ENCODE results near the gene COX6B1.

The COX6B1 gene

DNA sequence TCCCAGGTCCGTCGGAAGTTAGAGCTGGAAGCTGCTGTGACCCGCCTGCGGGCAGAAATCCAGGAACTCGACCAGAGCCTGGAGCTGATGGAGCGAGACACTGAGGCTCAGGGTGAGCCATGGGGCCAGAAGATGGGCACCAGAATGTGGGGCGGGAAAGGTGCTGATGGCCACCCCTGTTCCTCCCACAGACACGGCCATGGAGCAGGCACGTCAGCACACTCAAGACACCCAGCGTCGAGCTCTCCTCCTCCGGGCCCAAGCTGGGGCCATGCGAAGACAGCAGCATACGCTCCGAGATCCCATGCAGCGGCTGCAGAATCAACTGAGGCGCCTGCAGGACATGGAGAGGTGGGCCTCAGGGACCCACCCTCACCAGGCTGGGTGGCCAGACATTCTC lies 33.1 kb upstream of the COX6B1 start:
- Histone ChIP-seq H3K9me3 (ENCODE audit: control insufficient read depth, insufficient read depth, low read length) (no peaks in the 10 kb centered on the region), H3K27ac (ENCODE audit: low read length) (no peak overlapping the region), H3K36me3 (ENCODE audit: control insufficient read depth, insufficient read depth, low read length) (peaks cover 8% of the 10 kb centered on the region), H3K4me3 (ENCODE audit: low read length) (no peak overlapping the region), H3K4me1 (ENCODE audit: control insufficient read depth, insufficient read depth, low read length) (no peaks in the 10 kb centered on the region), H3K27me3 (ENCODE audit: control insufficient read depth, insufficient read depth, low read length) (no peaks in the 10 kb centered on the region)
- DNase-seq (ENCODE audit: low read depth, low spot score): no peak
- no CpG with 5 or more reads among the region's 17 CpGs for WGBS (ENCODE audit: insufficient coverage, insufficient read length)

DNA sequence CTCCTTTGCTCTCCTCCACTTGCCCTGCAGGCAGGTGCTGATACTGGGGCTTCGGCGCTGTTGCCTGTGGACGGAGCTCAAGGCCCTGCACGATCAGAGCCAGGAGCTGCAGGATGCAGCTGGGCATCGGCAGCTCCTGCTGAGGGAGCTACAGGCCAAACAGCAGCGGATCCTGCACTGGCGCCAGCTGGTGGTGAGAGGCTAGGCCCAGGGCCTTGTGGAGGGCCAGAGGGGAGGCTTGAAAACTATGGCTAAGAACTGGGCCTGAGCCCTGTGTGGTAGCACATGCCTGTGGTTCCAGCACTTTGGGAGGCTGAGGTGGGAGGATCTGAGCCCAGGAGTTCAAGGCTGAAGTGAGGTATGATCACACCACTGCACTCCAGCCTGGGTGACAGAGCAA lies 29.3 kb upstream of the COX6B1 start:
- Histone ChIP-seq H3K27ac (ENCODE audit: low read length) (no peak overlapping the region), H3K4me3 (ENCODE audit: low read length) (no peak overlapping the region), H3K36me3 (ENCODE audit: control insufficient read depth, insufficient read depth, low read length) (peaks cover 15% of the 10 kb centered on the region), H3K4me1 (ENCODE audit: control insufficient read depth, insufficient read depth, low read length) (no peaks in the 10 kb centered on the region), H3K27me3 (ENCODE audit: control insufficient read depth, insufficient read depth, low read length) (no peaks in the 10 kb centered on the region), H3K9me3 (ENCODE audit: control insufficient read depth, insufficient read depth, low read length) (no peaks in the 10 kb centered on the region)
- no CpG with 5 or more reads among the region's 7 CpGs for WGBS (ENCODE audit: insufficient coverage, insufficient read length)
- DNase-seq (ENCODE audit: low read depth, low spot score): no peak

DNA sequence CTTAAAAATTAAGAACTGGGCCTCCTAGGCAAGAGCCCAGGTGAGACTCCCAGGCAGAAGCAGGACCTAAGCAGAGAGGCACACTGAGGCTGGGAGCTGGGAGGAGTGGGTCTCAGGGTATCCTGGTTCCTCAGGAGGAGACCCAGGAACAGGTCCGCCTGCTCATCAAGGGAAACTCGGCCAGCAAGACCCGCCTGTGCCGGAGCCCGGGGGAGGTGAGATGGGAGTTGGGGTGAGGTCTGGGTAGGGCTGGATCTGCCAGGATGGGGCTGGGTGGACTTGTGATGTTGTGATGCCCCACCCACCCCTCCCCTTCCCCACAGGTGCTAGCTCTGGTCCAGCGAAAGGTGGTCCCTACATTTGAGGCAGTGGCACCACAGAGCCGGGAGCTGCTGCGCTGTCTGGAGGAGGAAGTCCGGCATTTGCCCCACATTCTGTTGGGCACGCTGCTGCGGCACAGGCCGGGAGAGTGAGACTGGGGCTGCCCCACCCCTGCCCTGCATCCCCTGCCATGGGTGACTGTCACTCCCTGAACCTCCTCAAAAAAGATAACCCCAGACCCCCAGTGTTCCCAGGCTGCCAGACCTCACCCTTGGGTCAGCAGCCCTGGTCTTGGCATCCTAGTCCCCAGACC lies 28.7 kb upstream of the COX6B1 start:
- DNase-seq (ENCODE audit: low read depth, low spot score): no peak
- no peaks in the 10 kb centered on the region for H3K9me3 ChIP-seq (ENCODE audit: control insufficient read depth, insufficient read depth, low read length)
- no peak overlapping the region for H3K4me3 ChIP-seq (ENCODE audit: low read length)
- no peaks in the 10 kb centered on the region for H3K27me3 ChIP-seq (ENCODE audit: control insufficient read depth, insufficient read depth, low read length)
- no peaks in the 10 kb centered on the region for H3K4me1 ChIP-seq (ENCODE audit: control insufficient read depth, insufficient read depth, low read length)
- peaks cover 15% of the 10 kb centered on the region for H3K36me3 ChIP-seq (ENCODE audit: control insufficient read depth, insufficient read depth, low read length)
- no CpG with 5 or more reads among the region's 12 CpGs for WGBS (ENCODE audit: insufficient coverage, insufficient read length)
- no peak overlapping the region for H3K27ac ChIP-seq (ENCODE audit: low read length)

DNA sequence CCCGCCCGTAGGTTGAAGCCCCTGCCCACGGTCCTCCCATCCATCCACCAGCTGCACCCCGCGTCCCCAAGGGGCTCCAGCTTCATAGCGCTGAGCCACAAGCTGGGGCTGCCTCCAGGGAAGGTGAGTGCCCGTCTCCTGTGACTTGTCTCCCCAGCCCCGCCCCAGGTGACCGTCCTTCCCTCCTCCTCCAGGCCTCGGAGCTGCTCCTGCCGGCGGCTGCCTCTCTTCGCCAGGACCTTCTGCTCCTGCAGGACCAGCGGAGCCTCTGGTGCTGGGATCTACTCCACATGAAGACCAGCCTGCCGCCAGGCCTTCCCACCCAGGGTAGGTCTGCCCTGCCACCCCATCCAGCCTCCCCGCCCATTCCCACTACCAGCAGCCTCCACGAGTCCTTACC lies 28.1 kb upstream of the COX6B1 start:
- Histone ChIP-seq H3K36me3 (ENCODE audit: control insufficient read depth, insufficient read depth, low read length) (peaks cover 14% of the 10 kb centered on the region), H3K27me3 (ENCODE audit: control insufficient read depth, insufficient read depth, low read length) (no peaks in the 10 kb centered on the region), H3K4me1 (ENCODE audit: control insufficient read depth, insufficient read depth, low read length) (no peaks in the 10 kb centered on the region), H3K9me3 (ENCODE audit: control insufficient read depth, insufficient read depth, low read length) (no peaks in the 10 kb centered on the region), H3K27ac (ENCODE audit: low read length) (no peak overlapping the region), H3K4me3 (ENCODE audit: low read length) (no peak overlapping the region)
- no peak for DNase-seq (ENCODE audit: low read depth, low spot score)
- no CpG with 5 or more reads among the region's 17 CpGs for WGBS (ENCODE audit: insufficient coverage, insufficient read length)

DNA sequence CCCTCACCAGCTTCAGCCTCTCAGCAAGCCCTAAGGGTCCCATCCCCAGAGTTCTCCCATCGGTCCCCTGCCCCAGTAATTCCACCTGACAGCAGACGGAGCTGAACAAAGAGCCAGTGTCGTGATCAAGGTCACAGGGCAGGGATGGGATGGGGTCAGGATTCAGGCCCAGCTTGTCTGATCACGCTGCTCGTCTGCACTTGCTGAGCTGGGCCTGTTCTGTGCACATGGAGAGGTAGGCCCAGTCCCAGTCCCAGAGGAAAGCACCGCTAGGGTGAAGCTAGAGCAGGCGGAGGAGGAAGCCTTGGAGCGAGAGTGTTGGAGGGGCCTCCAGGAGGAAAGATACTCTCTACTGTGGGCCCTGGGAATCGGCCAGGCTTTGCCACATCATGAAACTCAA lies 26.4 kb upstream of the COX6B1 start:
- DNase-seq (ENCODE audit: low read depth, low spot score): no peak
- H3K27ac ChIP-seq (ENCODE audit: low read length): no peak overlapping the region
- no peak overlapping the region for H3K4me3 ChIP-seq (ENCODE audit: low read length)
- H3K36me3 ChIP-seq (ENCODE audit: control insufficient read depth, insufficient read depth, low read length): peaks cover 12% of the 10 kb centered on the region
- no peaks in the 10 kb centered on the region for H3K4me1 ChIP-seq (ENCODE audit: control insufficient read depth, insufficient read depth, low read length)
- no peaks in the 10 kb centered on the region for H3K9me3 ChIP-seq (ENCODE audit: control insufficient read depth, insufficient read depth, low read length)
- WGBS (ENCODE audit: insufficient coverage, insufficient read length): no CpG with 5 or more reads among the region's 9 CpGs
- H3K27me3 ChIP-seq (ENCODE audit: control insufficient read depth, insufficient read depth, low read length): no peaks in the 10 kb centered on the region

DNA sequence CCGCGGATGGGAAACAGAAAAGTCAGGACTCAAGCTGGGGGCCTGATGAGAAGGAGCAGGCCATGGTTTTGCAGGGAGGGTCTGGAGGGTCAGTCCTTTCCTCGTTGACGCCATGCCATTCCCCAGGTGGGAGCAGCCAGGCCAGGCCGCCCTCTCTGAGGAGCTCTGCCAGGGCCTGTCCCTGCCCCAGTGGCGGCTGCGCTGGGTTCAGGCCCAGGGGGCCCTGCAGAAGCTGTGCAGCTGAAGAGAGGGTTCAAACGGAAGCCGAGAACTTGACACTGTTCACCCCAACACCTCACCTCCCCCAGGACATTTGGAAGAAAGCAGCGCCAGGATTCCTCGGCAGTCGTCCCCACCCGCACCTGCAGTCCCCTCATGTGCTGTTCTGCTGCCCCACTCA lies 25.4 kb upstream of the COX6B1 start:
- DNase-seq (ENCODE audit: low read depth, low spot score): no peak
- no peak overlapping the region for H3K27ac ChIP-seq (ENCODE audit: low read length)
- no peaks in the 10 kb centered on the region for H3K4me1 ChIP-seq (ENCODE audit: control insufficient read depth, insufficient read depth, low read length)
- H3K27me3 ChIP-seq (ENCODE audit: control insufficient read depth, insufficient read depth, low read length): no peaks in the 10 kb centered on the region
- no peaks in the 10 kb centered on the region for H3K9me3 ChIP-seq (ENCODE audit: control insufficient read depth, insufficient read depth, low read length)
- H3K36me3 ChIP-seq (ENCODE audit: control insufficient read depth, insufficient read depth, low read length): peaks cover 12% of the 10 kb centered on the region
- WGBS (ENCODE audit: insufficient coverage, insufficient read length): no CpG with 5 or more reads among the region's 13 CpGs
- no peak overlapping the region for H3K4me3 ChIP-seq (ENCODE audit: low read length)

DNA sequence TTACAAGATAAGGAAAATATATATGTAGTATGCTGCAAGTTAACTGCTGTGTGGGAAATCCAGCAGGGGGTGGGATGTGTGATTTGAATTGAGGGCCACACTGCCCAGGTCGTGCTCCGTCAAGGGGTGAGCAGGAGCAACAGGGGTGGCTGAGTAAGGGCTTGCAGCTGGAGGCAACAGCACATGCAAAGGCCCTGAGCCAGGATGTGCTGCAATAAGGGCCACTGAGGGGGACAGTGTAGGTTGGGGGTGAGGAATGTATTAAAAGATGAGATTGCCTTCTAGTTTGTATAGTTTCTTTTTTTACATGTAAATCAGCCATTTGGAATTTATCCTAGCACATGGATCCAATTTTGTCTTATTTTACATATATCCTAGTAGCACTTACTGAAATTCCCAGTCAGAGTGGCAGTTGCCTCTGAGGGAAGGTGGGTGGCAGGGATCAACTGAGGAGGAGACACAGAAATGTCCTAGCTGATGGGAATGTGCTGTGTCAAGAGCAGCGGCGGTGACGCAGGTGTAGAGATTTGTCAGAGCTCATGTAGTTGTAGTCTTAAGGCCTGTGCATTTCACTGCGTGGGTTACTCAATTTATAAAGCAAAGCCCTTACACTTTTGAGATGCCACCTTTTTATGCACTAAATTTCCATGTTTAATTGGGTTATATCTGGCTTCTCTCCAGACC lies 24.7 kb upstream of the COX6B1 start:
- peaks cover 12% of the 10 kb centered on the region for H3K36me3 ChIP-seq (ENCODE audit: control insufficient read depth, insufficient read depth, low read length)
- no peak overlapping the region for H3K4me3 ChIP-seq (ENCODE audit: low read length)
- WGBS (ENCODE audit: insufficient coverage, insufficient read length): no CpG with 5 or more reads among the region's 6 CpGs
- H3K9me3 ChIP-seq (ENCODE audit: control insufficient read depth, insufficient read depth, low read length): no peaks in the 10 kb centered on the region
- H3K27ac ChIP-seq (ENCODE audit: low read length): no peak overlapping the region
- H3K27me3 ChIP-seq (ENCODE audit: control insufficient read depth, insufficient read depth, low read length): no peaks in the 10 kb centered on the region
- H3K4me1 ChIP-seq (ENCODE audit: control insufficient read depth, insufficient read depth, low read length): no peaks in the 10 kb centered on the region
- no peak for DNase-seq (ENCODE audit: low read depth, low spot score)

DNA sequence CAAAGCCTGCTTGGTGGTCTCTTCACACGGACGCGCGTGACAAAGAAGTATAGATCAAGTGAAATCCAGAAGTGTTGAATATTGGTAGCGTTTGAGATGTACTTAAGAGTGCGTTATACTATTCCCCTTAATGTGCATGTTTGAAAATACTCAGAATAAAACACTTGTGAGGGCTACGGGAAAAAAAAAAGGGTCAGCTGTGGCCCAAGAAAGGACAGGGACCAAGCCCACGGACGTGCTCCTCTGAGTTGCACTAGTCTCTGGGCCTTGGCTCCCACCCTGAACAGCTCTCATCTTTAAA lies 19.9 kb upstream of the COX6B1 start:
- Histone ChIP-seq H3K36me3 (ENCODE audit: control insufficient read depth, insufficient read depth, low read length) (peaks cover 5% of the 10 kb centered on the region), H3K4me1 (ENCODE audit: control insufficient read depth, insufficient read depth, low read length) (peaks cover 2% of the 10 kb centered on the region; the same call in 1 of the 2 replicates), H3K27ac (ENCODE audit: low read length) (no peak overlapping the region), H3K4me3 (ENCODE audit: low read length) (peak overlapping the region; percentile 68; the same call in 1 of the 2 replicates), H3K27me3 (ENCODE audit: control insufficient read depth, insufficient read depth, low read length) (no peaks in the 10 kb centered on the region), H3K9me3 (ENCODE audit: control insufficient read depth, insufficient read depth, low read length) (no peaks in the 10 kb centered on the region)
- no CpG with 5 or more reads among the region's 9 CpGs for WGBS (ENCODE audit: insufficient coverage, insufficient read length)
- DNase-seq (ENCODE audit: low read depth, low spot score): no peak

DNA sequence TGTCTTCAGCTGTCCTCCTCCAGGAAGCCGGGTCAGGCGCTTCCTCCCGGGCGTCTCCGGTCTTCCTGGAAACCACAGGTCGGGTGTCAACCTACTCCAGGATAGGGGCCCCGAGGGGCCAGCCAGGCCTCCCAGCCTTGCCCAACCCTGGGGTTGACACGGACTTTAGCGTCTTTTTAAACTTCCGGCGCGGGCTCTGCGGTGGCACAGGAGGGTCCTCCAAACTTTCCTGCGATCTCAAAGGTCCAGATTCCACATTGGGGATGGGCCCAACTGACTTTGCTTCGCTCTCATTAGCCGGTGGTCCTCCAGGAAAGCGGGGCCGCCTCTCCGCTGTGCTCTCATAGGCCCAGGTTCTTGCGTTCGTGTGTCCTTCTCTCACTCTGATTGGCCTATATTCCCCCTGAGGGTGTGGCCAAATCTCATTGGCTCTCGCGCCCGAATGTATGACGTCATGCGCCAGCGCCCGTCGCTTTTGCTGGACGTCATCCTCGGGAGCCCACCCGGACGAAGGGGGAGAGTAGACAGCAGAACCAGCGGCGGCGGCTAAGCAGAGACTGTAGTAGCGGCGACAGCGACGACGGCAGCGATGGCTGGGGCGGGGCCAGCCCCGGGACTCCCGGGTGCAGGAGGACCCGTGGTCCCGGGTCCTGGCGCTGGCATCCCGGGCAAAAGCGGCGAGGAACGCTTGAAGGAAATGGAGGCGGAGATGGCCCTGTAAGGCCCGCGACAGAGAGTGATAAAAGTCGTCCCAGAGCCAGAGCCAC lies 19.4 kb upstream of the COX6B1 start, which contains the start of gene RBM42:
Gene RBM42, plus strand, starts transcription at position 472 of the 767 bp plus-strand sequence. Its CDS starts 118 bp downstream, at position 590.
- H3K36me3 ChIP-seq (ENCODE audit: control insufficient read depth, insufficient read depth, low read length): peaks cover 7% of the 10 kb centered on the region
- H3K27me3 ChIP-seq (ENCODE audit: control insufficient read depth, insufficient read depth, low read length): no peaks in the 10 kb centered on the region
- no CpG with 5 or more reads among the region's 56 CpGs for WGBS (ENCODE audit: insufficient coverage, insufficient read length)
- H3K4me1 ChIP-seq (ENCODE audit: control insufficient read depth, insufficient read depth, low read length): peaks cover 2% of the 10 kb centered on the region; the same call in 1 of the 2 replicates
- H3K27ac ChIP-seq (ENCODE audit: low read length): no peak within 1 kb of the TSS
- H3K4me3 ChIP-seq (ENCODE audit: low read length): peak within 1 kb of the TSS; percentile 68
- peak; percentile 98 for DNase-seq (ENCODE audit: low read depth, low spot score)
- no peaks in the 10 kb centered on the region for H3K9me3 ChIP-seq (ENCODE audit: control insufficient read depth, insufficient read depth, low read length)

DNA sequence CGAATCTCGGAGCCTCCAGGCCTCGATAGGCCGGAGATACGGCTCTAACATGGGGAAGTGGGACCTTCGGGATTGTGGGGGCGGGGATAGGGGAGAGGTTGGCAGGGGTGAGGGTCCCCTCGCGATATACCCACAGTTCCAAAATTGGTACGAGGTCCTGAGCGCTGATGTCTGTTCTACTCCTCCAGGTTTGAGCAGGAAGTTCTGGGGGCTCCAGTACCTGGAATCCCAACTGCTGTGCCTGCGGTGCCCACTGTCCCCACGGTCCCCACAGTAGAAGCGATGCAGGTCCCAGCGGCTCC lies 18.8 kb upstream of the COX6B1 start:
- H3K4me1 ChIP-seq (ENCODE audit: control insufficient read depth, insufficient read depth, low read length): peaks cover 2% of the 10 kb centered on the region; the same call in 1 of the 2 replicates
- H3K36me3 ChIP-seq (ENCODE audit: control insufficient read depth, insufficient read depth, low read length): peaks cover 12% of the 10 kb centered on the region
- WGBS (ENCODE audit: insufficient coverage, insufficient read length): no CpG with 5 or more reads among the region's 15 CpGs
- H3K27ac ChIP-seq (ENCODE audit: low read length): no peak overlapping the region
- H3K9me3 ChIP-seq (ENCODE audit: control insufficient read depth, insufficient read depth, low read length): no peaks in the 10 kb centered on the region
- no peak for DNase-seq (ENCODE audit: low read depth, low spot score)
- peak overlapping the region; percentile 63 for H3K4me3 ChIP-seq (ENCODE audit: low read length)
- no peaks in the 10 kb centered on the region for H3K27me3 ChIP-seq (ENCODE audit: control insufficient read depth, insufficient read depth, low read length)

Data from iPS DF 6.9 (cell line).